Motor neuron (in vitro differentiated cells): ENCODE results near the gene ERFL. TPM values are rescaled to one million over a fixed set of nuclear protein-coding genes. Genes with fewer than 3 reads are reported as not detected.

Experiments
- total RNA-seq, 8 experiments: library from RNA; unstranded; fragments of 300-600 nt; gene quantifications; 2 replicates each; pipeline versions ENCODE4 v1.2.3 to v1.2.4, GENCODE V29; 2022

ERFL gene
- total RNA-seq, 8 experiments from 2014 or later, result 0.25 to 1.8 (median 0.59) TPM

Other genes starting within 250 kb of the ERFL start
- gene CEACAM7, start 240.2 kb downstream of the ERFL start, total RNA-seq, result under 1 TPM in 3 of 8 experiments, not detected in 5; 0.13 to 0.28 (median 0.21) TPM
- 1 to 10 TPM in 1 of 8 experiments, under 1 TPM in 2, not detected in 5; 0.13 to 1.0 (median 0.19) TPM for gene CEACAM5, start 219.8 kb downstream of the ERFL start, total RNA-seq
- under 1 TPM in 5 of 8 experiments, not detected in 3; 0.05 to 0.56 (median 0.14) TPM for gene CEACAM6, start 172.9 kb downstream of the ERFL start, total RNA-seq
- gene CEACAM3, start 131.9 kb downstream of the ERFL start, total RNA-seq, result 1 to 10 TPM in 2 of 8 experiments, under 1 TPM in 1, not detected in 5; 0.25 to 1.4 (median 1.3) TPM
- under 1 TPM in 5 of 8 experiments, not detected in 3; 0.14 to 0.43 (median 0.25) TPM for gene LYPD4, start 83.8 kb downstream of the ERFL start, total RNA-seq
- under 1 TPM in 5 of 8 experiments, not detected in 3; 0.09 to 0.90 (median 0.13) TPM for gene DMRTC2, start 83.4 kb downstream of the ERFL start, total RNA-seq
- gene RPS19, start 68.2 kb downstream of the ERFL start, total RNA-seq, result 1,000 to 10,000 TPM; 2,323 to 4,988 (median 4,056) TPM
- 1 to 10 TPM in 1 of 8 experiments, under 1 TPM in 6, not detected in 1; 0.27 to 1.1 (median 0.41) TPM for gene CD79A, start 51.2 kb downstream of the ERFL start, total RNA-seq
- 10 to 100 TPM; 10.4 to 64.9 (median 24.2) TPM for gene ARHGEF1, start 45.3 kb downstream of the ERFL start, total RNA-seq
- 100 to 1,000 TPM in 6 of 8 experiments, 10 to 100 TPM in 2; 77.0 to 267 (median 181) TPM for gene RABAC1, start 30.9 kb upstream of the ERFL start, total RNA-seq
- gene ATP1A3, start 65.8 kb upstream of the ERFL start, total RNA-seq, result 100 to 1,000 TPM in 4 of 8 experiments, 10 to 100 TPM in 1, 1 to 10 TPM in 3; 2.4 to 243 (median 117) TPM
- gene GRIK5, start 141.8 kb upstream of the ERFL start, total RNA-seq, result 10 to 100 TPM in 3 of 8 experiments, 1 to 10 TPM in 3, under 1 TPM in 2; 0.41 to 19.5 (median 6.1) TPM
- 10 to 100 TPM in 6 of 8 experiments, 1 to 10 TPM in 2; 7.4 to 17.4 (median 11.6) TPM for gene ZNF574, start 147.7 kb upstream of the ERFL start, total RNA-seq
- 10 to 100 TPM in 4 of 8 experiments, 1 to 10 TPM in 2, under 1 TPM in 2; 0.54 to 30.6 (median 7.7) TPM for gene POU2F2, start 204.0 kb upstream of the ERFL start, total RNA-seq